ENCODE measurements around the gene RANBP1. TPM values are rescaled to one million over a fixed set of nuclear protein-coding genes. Genes with fewer than 3 reads are reported as not detected.
"Not testable (repeated sequence)": the region's sequence is repeated elsewhere in the genome, so short reads cannot be mapped to it uniquely, and the experiment has no call there.

RANBP1 gene
- total RNA-seq, 2 experiments from 2014 or later = 402 to 506 TPM

DNA sequence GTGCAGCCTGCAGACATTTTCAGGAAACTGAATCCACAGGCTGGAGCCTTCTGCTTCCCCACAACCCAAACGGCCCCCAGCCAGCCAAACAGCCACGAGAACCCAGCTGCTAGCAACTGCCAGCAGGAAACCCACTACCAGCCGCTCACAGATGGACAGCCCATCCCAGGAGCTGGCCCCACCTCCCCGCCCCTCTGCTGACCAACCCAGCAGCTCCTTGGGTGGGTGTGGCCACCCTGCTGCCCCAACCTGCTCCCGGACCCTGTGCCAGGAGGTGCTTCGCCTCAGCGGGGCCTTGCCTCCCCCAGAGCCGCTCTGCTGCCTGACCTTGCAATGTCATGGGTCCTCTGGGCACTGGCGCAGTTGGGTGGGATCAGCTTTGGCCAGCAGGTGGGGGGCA, 43.2 kb downstream of the RANBP1 start:
- CTCF ChIA-PET = interaction anchor here (0.6 to 1.3 kb wide), 4 partner anchors 21 to 1461 kb away, joined by 3 to 5 read pairs (median 3); no protein-coding TSS in a partner anchor
- no peaks in the 10 kb centered on the region for H3K36me3 Mint-ChIP-seq (ENCODE audit: low read depth)
- no peak overlapping the region for H3K27ac Mint-ChIP-seq
- H3K4me1 Mint-ChIP-seq = peaks cover 2% of the 10 kb centered on the region
- POLR2A ChIA-PET = no interaction called here
- no peak for ATAC-seq
- no peak overlapping the region for H3K4me3 Mint-ChIP-seq
- intact Hi-C loops (cut with DNase I, micrococcal nuclease) = loop anchor here in 1 of 2 experiments (5.0 kb wide), 1 partner anchor 108 kb away; the partner anchor contains the start of gene RTN4R
- no peaks in the 10 kb centered on the region for H3K9me3 Mint-ChIP-seq (ENCODE audit: low read depth)
- no peaks in the 10 kb centered on the region for H3K27me3 Mint-ChIP-seq
- no peak for DNase-seq

DNA sequence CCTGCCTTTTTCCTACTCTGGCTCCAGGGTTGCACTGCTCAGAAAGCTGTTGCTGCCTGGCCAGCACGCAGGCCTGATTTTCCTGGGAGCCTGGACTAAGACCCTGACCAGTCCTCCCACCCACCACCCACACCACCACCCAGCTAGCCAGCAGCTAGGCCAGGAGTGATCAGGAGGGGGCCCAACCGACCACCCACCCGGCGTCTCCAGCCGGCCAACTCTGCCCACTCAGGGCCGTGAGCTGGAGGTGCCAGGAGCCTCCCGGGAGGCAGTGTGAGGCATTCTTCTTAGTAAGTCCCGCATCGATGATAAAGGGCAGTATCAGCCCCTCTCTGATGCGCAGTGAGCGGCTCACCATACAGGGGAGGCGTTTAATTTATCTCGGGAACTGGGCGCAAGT, 43.6 kb downstream of the RANBP1 start:
- H3K4me1 Mint-ChIP-seq; ATAC-seq; DNase-seq; H3K27me3 Mint-ChIP-seq; POLR2A ChIA-PET; H3K9me3 Mint-ChIP-seq (ENCODE audit: low read depth); H3K27ac Mint-ChIP-seq; H3K36me3 Mint-ChIP-seq (ENCODE audit: low read depth); H3K4me3 Mint-ChIP-seq: not testable (repeated sequence)
- CTCF ChIA-PET = interaction anchor here (0.6 to 1.3 kb wide), 5 partner anchors 17 to 1460 kb away, joined by 3 to 5 read pairs (median 3); no protein-coding TSS in a partner anchor
- intact Hi-C loops (cut with DNase I, micrococcal nuclease) = loop anchor here in 1 of 2 experiments (5.0 kb wide), 1 partner anchor 108 kb away; the partner anchor contains the start of gene RTN4R

DNA sequence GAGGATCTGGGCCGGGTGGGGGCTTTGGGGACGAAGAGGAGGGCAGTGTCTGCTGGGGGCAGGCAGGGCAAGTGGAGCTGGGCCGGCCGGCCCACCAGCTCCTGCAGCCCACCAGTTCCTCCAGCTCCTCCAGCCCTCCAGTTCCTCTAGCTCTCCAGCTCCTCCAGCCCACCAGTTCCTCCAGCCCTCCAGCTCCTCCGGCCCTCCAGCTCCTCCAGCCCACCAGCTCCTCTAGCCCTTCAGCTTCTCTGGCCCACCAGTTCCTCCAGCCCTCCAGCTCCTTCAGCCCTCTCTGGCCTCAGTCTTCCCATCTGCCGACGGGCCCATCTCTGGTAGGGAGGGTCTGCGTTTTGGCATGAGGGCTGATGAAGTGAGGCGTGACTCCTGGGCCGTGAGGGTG, 44.1 kb downstream of the RANBP1 start:
- intact Hi-C loops (cut with DNase I, micrococcal nuclease) = no loop called here
- DNase-seq (no peak), ATAC-seq (no peak)
- Mint-ChIP-seq H3K27ac (no peak overlapping the region), H3K36me3 (ENCODE audit: low read depth) (no peaks in the 10 kb centered on the region), H3K27me3 (no peaks in the 10 kb centered on the region), H3K9me3 (ENCODE audit: low read depth) (peaks cover 2% of the 10 kb centered on the region), H3K4me1 (peaks cover 2% of the 10 kb centered on the region), H3K4me3 (no peak overlapping the region)
- ChIA-PET CTCF (interaction anchor here (0.6 to 1.3 kb wide), 4 partner anchors 17 to 297 kb away, joined by 3 to 5 read pairs (median 4); no protein-coding TSS in a partner anchor), POLR2A (no interaction called here)

DNA sequence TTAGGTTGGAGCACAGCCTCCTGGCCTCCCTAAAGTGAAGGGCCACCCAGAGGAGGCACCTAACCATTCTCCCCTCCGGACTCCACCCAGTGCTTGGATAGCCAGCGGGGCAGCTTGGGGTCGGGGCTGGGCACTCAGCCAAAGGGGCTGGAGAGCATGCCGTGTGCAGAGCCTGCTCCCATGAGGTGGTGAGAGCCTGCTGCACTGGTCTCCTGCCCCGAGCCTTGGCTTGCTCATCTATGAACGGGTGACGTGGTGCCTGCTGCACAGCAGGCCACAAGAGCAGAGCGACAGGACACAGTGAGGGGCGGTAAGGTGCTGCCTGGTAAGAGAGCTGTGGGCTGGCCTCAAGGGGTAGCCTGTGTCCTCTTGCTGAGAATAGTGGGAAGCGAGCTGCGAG, 49.0 kb downstream of the RANBP1 start:
- no peak for ATAC-seq
- CTCF ChIA-PET = interaction anchor here (0.6 kb wide), 1 partner anchor 697 kb away, joined by 3 read pairs; no protein-coding TSS in a partner anchor
- peaks cover 2% of the 10 kb centered on the region for H3K9me3 Mint-ChIP-seq (ENCODE audit: low read depth)
- intact Hi-C loops (cut with DNase I, micrococcal nuclease) = no loop called here
- POLR2A ChIA-PET = no interaction called here
- H3K4me1 Mint-ChIP-seq = no peaks in the 10 kb centered on the region
- no peak overlapping the region for H3K27ac Mint-ChIP-seq
- no peak overlapping the region for H3K4me3 Mint-ChIP-seq
- no peaks in the 10 kb centered on the region for H3K36me3 Mint-ChIP-seq (ENCODE audit: low read depth)
- H3K27me3 Mint-ChIP-seq = no peaks in the 10 kb centered on the region
- DNase-seq = no peak

DNA sequence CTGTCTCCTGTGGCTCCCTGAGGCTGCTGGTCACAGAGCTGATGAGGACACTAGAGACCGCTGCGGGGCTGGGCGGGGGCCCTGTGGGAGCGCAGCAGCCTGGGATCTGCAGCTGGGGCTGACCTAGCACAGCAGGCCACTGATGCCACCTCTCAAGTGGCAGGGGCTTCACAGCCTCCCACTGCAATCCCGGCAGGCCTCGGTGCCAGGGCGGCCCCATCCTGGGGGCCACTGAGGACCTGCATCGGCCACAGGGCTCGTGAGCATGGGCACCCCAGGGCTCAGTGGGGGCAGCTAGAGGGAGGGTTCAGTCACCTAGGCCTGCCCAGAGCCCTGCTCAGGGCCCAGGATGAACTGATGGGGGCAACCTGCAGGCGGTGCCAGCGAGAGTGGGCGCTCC, 49.5 kb downstream of the RANBP1 start:
- ChIA-PET POLR2A (no interaction called here), CTCF (interaction anchor here (0.6 kb wide), 1 partner anchor 697 kb away, joined by 3 read pairs; no protein-coding TSS in a partner anchor)
- ATAC-seq (no peak), DNase-seq (no peak)
- intact Hi-C loops (cut with DNase I, micrococcal nuclease) = no loop called here
- Mint-ChIP-seq H3K36me3 (ENCODE audit: low read depth) (no peaks in the 10 kb centered on the region), H3K9me3 (ENCODE audit: low read depth) (peaks cover 2% of the 10 kb centered on the region), H3K27me3 (no peaks in the 10 kb centered on the region), H3K27ac (no peak overlapping the region), H3K4me1 (no peaks in the 10 kb centered on the region), H3K4me3 (no peak overlapping the region)

DNA sequence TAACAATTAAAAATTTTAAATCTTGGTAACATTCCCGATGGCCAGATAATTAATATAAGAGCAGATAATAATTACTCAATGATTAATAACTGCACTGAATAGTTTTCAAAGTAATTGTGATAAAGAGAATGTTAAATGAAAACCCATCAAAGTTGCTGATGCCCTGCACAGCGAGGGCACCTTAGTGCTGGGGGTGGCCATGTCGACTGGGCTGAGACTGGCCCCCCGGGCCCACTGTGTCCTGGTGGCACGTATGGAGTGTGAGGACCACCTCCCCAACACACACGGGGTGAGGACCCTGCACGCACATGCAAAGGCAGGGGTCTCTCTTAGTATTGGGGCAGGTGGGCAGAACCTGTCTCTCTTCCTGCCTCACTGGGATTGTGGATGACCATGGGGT, 50.0 kb downstream of the RANBP1 start:
- H3K4me1 Mint-ChIP-seq = no peaks in the 10 kb centered on the region
- ChIA-PET POLR2A (no interaction called here), CTCF (no interaction called here)
- no peaks in the 10 kb centered on the region for H3K27me3 Mint-ChIP-seq
- DNase-seq (no peak), ATAC-seq (no peak)
- intact Hi-C loops (cut with DNase I, micrococcal nuclease) = no loop called here
- H3K9me3 Mint-ChIP-seq (ENCODE audit: low read depth) = peaks cover 2% of the 10 kb centered on the region
- no peaks in the 10 kb centered on the region for H3K36me3 Mint-ChIP-seq (ENCODE audit: low read depth)
- H3K4me3 Mint-ChIP-seq = no peak overlapping the region
- H3K27ac Mint-ChIP-seq = no peak overlapping the region

DNA sequence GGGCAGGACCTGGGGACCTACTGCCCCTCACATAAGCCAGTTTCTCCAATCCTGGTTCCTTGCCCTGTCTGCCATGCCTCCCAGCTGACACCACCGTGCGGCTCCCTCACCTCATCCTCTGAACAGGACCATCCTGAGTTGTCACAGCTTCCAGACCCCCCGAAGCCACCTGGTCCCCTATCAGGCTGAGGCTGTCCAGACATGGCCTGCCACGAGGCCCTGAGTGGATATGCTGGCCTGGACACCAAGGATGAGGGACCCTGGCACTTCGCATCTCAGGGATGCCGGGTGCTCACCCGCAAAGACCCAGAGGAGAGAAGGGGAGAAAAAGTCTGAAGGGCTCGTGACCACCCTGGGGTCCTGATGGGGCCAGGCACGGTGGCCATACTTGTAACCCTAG, 50.8 kb downstream of the RANBP1 start:
- POLR2A ChIA-PET = no interaction called here
- no peaks in the 10 kb centered on the region for H3K4me1 Mint-ChIP-seq

DNA sequence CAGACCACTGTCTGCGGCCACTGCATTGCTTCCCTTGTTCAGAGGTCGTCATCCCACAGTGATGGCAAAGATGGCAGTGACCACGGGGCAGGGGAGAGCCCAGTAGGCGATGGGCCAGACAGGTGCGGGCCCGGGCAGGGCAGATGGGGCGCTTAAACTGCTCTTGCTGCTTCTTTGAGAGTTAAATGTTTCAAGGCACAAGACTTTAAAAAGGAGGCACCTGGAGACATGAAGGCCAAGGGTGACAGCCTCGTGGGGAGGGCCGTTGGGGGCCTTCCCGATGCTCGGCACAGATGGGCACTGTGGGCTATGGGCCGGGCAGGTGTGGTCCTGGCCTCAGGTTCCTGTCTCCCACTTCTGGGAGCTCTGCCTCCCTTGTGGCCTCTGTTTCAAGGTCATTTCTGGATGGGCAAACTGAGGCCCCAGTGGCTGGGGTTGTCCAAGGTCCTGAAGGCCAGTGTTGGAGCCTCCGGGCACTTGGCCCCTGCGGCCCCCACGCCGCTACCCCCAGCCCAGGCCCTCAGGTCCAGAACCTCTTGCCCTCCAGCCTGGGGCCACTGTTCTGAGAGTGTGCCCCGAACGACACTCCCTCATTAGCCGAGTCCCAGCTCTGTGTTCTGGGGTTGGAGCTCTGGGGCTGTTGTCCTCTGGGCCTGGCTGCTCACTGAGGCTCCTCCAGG, 51.9 kb downstream of the RANBP1 start:
- intact Hi-C loops (cut with DNase I, micrococcal nuclease) = no loop called here
- no peak overlapping the region for H3K27ac Mint-ChIP-seq
- ChIA-PET POLR2A (no interaction called here), CTCF (no interaction called here)
- H3K27me3 Mint-ChIP-seq = no peaks in the 10 kb centered on the region
- no peak overlapping the region for H3K4me3 Mint-ChIP-seq
- H3K9me3 Mint-ChIP-seq (ENCODE audit: low read depth) = peaks cover 2% of the 10 kb centered on the region
- ATAC-seq (no peak), DNase-seq (no peak)
- H3K4me1 Mint-ChIP-seq = no peaks in the 10 kb centered on the region
- H3K36me3 Mint-ChIP-seq (ENCODE audit: low read depth) = no peaks in the 10 kb centered on the region

More for the DNA sequence above, 50.8 kb downstream of the RANBP1 start:
- Mint-ChIP-seq H3K9me3 (ENCODE audit: low read depth) (peaks cover 2% of the 10 kb centered on the region), H3K36me3 (ENCODE audit: low read depth) (no peaks in the 10 kb centered on the region), H3K27ac (no peak overlapping the region), H3K4me3 (no peak overlapping the region), H3K27me3 (no peaks in the 10 kb centered on the region)
- CTCF ChIA-PET = no interaction called here
- DNase-seq = no peak
- ATAC-seq = no peak
- intact Hi-C loops (cut with DNase I, micrococcal nuclease) = no loop called here

DNA sequence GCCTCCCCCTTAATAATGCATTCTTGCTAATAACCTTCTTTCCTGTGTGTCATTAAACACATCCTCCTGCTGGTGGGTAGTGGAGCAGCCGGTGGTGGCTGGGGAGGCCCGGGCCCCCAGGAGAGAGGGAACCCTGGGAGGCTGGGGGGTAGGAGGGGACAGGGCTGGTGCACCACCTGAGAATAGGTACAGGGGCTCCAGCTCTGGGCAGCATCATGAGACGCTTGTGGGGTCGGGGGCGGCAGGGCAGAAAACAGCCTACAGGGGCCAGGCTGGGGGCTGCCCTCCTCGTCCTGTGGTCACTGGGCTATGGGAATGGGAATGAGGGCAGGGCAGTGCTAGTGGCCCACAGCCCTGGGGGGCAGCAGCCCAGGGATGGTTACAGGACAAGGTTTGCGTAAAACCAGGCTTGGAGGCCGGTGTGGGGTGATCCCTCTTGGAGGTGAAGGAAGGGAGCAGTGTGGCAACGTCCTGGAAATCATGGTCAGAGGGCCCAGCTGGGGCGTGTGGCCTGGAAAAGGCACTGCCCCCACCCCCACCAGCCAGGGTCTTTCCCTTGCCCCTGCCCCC, 53.4 kb downstream of the RANBP1 start:
- H3K4me3 Mint-ChIP-seq = no peak overlapping the region
- H3K27me3 Mint-ChIP-seq = no peaks in the 10 kb centered on the region
- no peaks in the 10 kb centered on the region for H3K4me1 Mint-ChIP-seq
- DNase-seq = no peak
- ChIA-PET CTCF (no interaction called here), POLR2A (no interaction called here)
- no peaks in the 10 kb centered on the region for H3K36me3 Mint-ChIP-seq (ENCODE audit: low read depth)
- peaks cover under 1% of the 10 kb centered on the region for H3K9me3 Mint-ChIP-seq (ENCODE audit: low read depth)
- intact Hi-C loops (cut with DNase I, micrococcal nuclease) = no loop called here
- H3K27ac Mint-ChIP-seq = no peak overlapping the region
- no peak for ATAC-seq

DNA sequence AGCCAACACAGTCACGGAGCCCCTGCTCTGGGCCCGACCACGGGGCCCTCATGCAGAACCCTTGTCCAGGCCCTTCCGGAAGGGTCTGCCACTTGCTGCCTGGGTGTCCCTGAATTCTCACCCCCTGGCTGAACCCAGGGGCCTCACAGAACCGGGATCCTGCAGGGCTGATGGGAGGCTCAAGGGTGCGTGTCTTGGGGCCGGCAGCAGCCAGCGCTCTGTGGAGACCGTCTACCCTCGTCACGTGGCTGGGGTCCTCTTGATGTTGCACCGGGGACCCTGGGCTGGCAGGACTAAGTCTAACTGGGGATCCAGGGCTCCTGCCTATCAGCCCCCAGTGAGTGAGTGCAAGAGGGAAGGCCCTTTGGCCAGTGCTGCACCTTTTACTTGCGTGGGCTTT, 54.3 kb downstream of the RANBP1 start:
- intact Hi-C loops (cut with DNase I, micrococcal nuclease) = no loop called here
- DNase-seq = no peak
- Mint-ChIP-seq H3K9me3 (ENCODE audit: low read depth) (no peaks in the 10 kb centered on the region), H3K4me1 (no peaks in the 10 kb centered on the region), H3K4me3 (no peak overlapping the region), H3K36me3 (ENCODE audit: low read depth) (no peaks in the 10 kb centered on the region), H3K27ac (no peak overlapping the region), H3K27me3 (no peaks in the 10 kb centered on the region)
- ATAC-seq = no peak
- ChIA-PET POLR2A (no interaction called here), CTCF (no interaction called here)

DNA sequence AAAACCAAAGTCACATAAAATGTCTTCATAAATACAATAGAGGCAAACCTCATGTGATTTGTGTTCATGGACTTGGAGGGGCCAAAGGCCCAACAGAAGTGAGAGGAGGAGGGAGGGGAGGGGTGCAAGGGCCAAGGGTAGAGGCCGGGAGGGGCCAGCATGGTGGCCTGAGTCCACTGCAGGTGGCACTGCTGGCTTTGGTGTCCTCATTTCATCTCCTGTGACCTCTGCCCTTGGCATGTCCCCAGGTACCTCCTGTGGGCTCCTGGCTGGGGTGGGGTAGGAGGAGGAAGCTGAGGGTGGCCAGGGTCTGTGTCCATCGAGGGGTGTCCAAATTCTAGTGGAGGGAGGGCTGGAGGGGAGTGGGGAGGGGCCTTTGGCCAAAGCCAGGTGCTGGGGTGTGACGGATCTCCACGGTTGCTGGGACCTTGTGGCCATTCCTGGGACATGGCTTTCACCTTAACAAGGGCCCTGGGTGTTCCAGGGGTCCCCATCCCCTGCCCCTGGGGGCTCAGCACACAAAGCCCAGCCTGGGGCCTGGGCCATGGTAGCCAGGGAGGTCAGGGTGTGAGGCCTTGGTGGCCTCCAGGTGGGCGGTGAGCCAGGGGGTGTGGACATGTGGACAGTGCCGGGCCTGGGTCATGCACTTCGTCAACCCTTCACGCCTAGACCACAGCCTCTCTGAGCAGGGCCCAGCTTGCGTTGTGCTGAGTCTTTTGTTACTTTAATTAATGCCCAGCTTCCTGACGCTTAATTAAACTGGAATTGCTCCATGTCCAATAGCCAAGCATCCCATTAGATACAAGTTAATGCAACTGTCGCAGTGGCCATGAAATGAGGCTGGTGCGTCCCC, 55.6 kb downstream of the RANBP1 start:
- no peak for DNase-seq
- intact Hi-C loops (cut with DNase I, micrococcal nuclease) = no loop called here

More for the DNA sequence above, 55.6 kb downstream of the RANBP1 start:
- no peak for ATAC-seq
- Mint-ChIP-seq H3K27ac (no peak overlapping the region), H3K4me1 (no peaks in the 10 kb centered on the region), H3K9me3 (ENCODE audit: low read depth) (no peaks in the 10 kb centered on the region), H3K36me3 (ENCODE audit: low read depth) (no peaks in the 10 kb centered on the region), H3K4me3 (no peak overlapping the region), H3K27me3 (no peaks in the 10 kb centered on the region)
- ChIA-PET CTCF (no interaction called here), POLR2A (no interaction called here)
